Esophagus muscularis mucosa (tissue), 4 donors: ENCODE data around the gene SND1. TPM values are rescaled to one million over a fixed set of nuclear protein-coding genes. Genes with fewer than 3 reads are reported as not detected.

Source experiments
- DNase-seq: peaks from one replicate; pipeline ENCODE4 v3.0.0-alpha.2; 2017; ENCODE audit errors: extremely low spot score
- H3K27ac ChIP-seq, 4 donors: fragments of 200-600 bp; sonication (generic); replicated peaks in 1 of 4; 1 replicate in 3 of 4; 2 replicates in 1 of 4; pipeline ENCODE4 v1.5.1; 2016 to 2019; ENCODE audit warnings: mild to moderate bottlenecking in 1 of 4
- H3K27me3 ChIP-seq, 4 donors: fragments of 200-600 bp; sonication (generic); one replicate each; pipeline versions ENCODE4 v1.5.1 to v1.6.0; 2016 to 2019
- H3K36me3 ChIP-seq, 4 donors: fragments of 200-600 bp; sonication (generic); one replicate each; pipeline ENCODE4 v1.5.1; 2016 to 2019
- H3K4me1 ChIP-seq, 4 donors: fragments of 200-600 bp; sonication (generic); one replicate each; pipeline ENCODE4 v1.5.1; 2016 to 2019
- H3K4me3 ChIP-seq, 4 donors: fragments of 200-600 bp; sonication (generic); 1 replicate in 2 of 4; 2 replicates in 2 of 4; pipeline ENCODE4 v1.5.1; 2016 to 2019; ENCODE audit warnings: mild to moderate bottlenecking in 4 of 4, moderate library complexity in 1 of 4
- H3K9me3 ChIP-seq, 4 donors: fragments of 200-600 bp; sonication (generic); 1 replicate in 3 of 4; 2 replicates in 1 of 4; pipeline ENCODE4 v1.5.1; 2016 to 2019
- CTCF ChIP-seq, 3 experiments: fragments of 200-600 bp in 2 of 3; fragments of 450-650 bp in 1 of 3; sonication (generic) in 2 of 3; IDR thresholded peaks; one replicate each; pipeline ENCODE4 v1.5.1; 2017 to 2019; ENCODE audit warnings: antibody characterized with exemption in 3 of 3, mild to moderate bottlenecking in 2 of 3, moderate library complexity in 1 of 3
- EP300 ChIP-seq: sonication (generic); formaldehyde crosslinking; IDR thresholded peaks from one replicate; pipeline ENCODE4 v1.6.1; 2017; ENCODE audit warnings: antibody characterized with exemption
- POLR2A ChIP-seq: fragments of 450-650 bp; IDR thresholded peaks from one replicate; pipeline ENCODE4 v1.6.1; 2017; ENCODE audit warnings: antibody characterized with exemption, moderate library complexity, mild to moderate bottlenecking, low read depth
- POLR2AphosphoS5 ChIP-seq, 2 donors: sonication (generic); formaldehyde crosslinking; IDR thresholded peaks; one replicate each; pipeline ENCODE4 v1.6.1; 2017; ENCODE audit warnings: antibody characterized with exemption in 2 of 2
- WGBS: methylation state at CpG from one replicate; pipeline ENCODE4 v1.1.5; 2018; 5-methylcytosine and 5-hydroxymethylcytosine counted together
- intact Hi-C: fragments of 100-400 bp; cut with DNase I; formaldehyde crosslinking; loops from one replicate; pipeline ENCODE4 v1.15.1; 2023
- total RNA-seq, 4 donors: library from RNA; depleted of rRNA; stranded (reverse); fragments of >200 nt; gene quantifications; one replicate each; pipeline versions ENCODE4 v1.1.0 to v1.2.1, GENCODE V29; 2016

Gene SND1
- total RNA-seq, 4 donors from 2014 or later: 71.4 to 91.2 (median 81.3) TPM

- no peak for DNase-seq
- peaks cover 0 to 41% (median 35%) of the 10 kb centered on the region in 4 donors for H3K36me3 ChIP-seq
- H3K4me1 ChIP-seq: peaks cover 6 to 19% (median 10%) of the 10 kb centered on the region in 4 donors
- no peaks in the 10 kb centered on the region for H3K27me3 ChIP-seq
- no peaks in the 10 kb centered on the region for H3K9me3 ChIP-seq
- no peak overlapping the region for H3K4me3 ChIP-seq
- 89% methylated on average over 19 of the region's 19 CpGs for WGBS
- intact Hi-C loops: no loop called here
- H3K27ac ChIP-seq: no peak overlapping the region
- TF ChIP-seq POLR2A: no peak
- no peak for TF ChIP-seq POLR2AphosphoS5 (IDR thresholded peaks at IDR 0.05)
- TF ChIP-seq EP300: no peak
- TF ChIP-seq CTCF (IDR thresholded peaks at IDR 0.05): no peak
Measured at GRCh38 chr7:128074336-128074735, 422.3 kb downstream of the SND1 start.

GRCh38 chr7:128074736-128075135 is 422.7 kb downstream of the SND1 start:
- DNase-seq: no peak

GRCh38 chr7:128075242-128076095 is 423.5 kb downstream of the SND1 start:
- no peak for TF ChIP-seq EP300
- no peak for TF ChIP-seq POLR2A
- no peak for TF ChIP-seq POLR2AphosphoS5 (IDR thresholded peaks at IDR 0.05)
- no peak for TF ChIP-seq CTCF (IDR thresholded peaks at IDR 0.05)
- Histone ChIP-seq H3K4me1 (peaks cover 6 to 19% (median 10%) of the 10 kb centered on the region in 4 donors), H3K27ac (no peak overlapping the region), H3K36me3 (peaks cover 0 to 51% (median 36%) of the 10 kb centered on the region in 4 donors), H3K4me3 (no peak overlapping the region), H3K27me3 (no peaks in the 10 kb centered on the region), H3K9me3 (no peaks in the 10 kb centered on the region)
- no peak for DNase-seq
- 75% methylated on average over 10 of the region's 12 CpGs for WGBS
- intact Hi-C loops: no loop called here

More at GRCh38 chr7:128074736-128075135, 422.7 kb downstream of the SND1 start:
- H3K4me1 ChIP-seq: peaks cover 6 to 19% (median 10%) of the 10 kb centered on the region in 4 donors
- no peaks in the 10 kb centered on the region for H3K27me3 ChIP-seq
- H3K36me3 ChIP-seq: peaks cover 0 to 44% (median 36%) of the 10 kb centered on the region in 4 donors
- no CpG with 5 or more reads among the region's 6 CpGs for WGBS
- TF ChIP-seq POLR2AphosphoS5 (IDR thresholded peaks at IDR 0.05) (no peak), POLR2A (no peak), CTCF (IDR thresholded peaks at IDR 0.05) (no peak), EP300 (no peak)
- intact Hi-C loops: no loop called here
- no peak overlapping the region for H3K4me3 ChIP-seq
- H3K9me3 ChIP-seq: no peaks in the 10 kb centered on the region
- no peak overlapping the region for H3K27ac ChIP-seq

GRCh38 chr7:128076196-128076795 is 424.3 kb downstream of the SND1 start:
- Histone ChIP-seq H3K27me3 (no peaks in the 10 kb centered on the region), H3K4me3 (no peak overlapping the region), H3K36me3 (peaks cover 1 to 60% (median 39%) of the 10 kb centered on the region in 4 donors), H3K9me3 (no peaks in the 10 kb centered on the region), H3K27ac (no peak overlapping the region), H3K4me1 (peaks cover 6 to 19% (median 10%) of the 10 kb centered on the region in 4 donors)
- intact Hi-C loops: no loop called here
- no peak for DNase-seq
- TF ChIP-seq CTCF (IDR thresholded peaks at IDR 0.05): no peak
- TF ChIP-seq POLR2A: no peak
- TF ChIP-seq EP300: no peak
- TF ChIP-seq POLR2AphosphoS5 (IDR thresholded peaks at IDR 0.05): no peak
- 88% methylated on average over 8 of the region's 8 CpGs for WGBS
